Mesothelial cell of epicardium (in vitro differentiated cells): Measurements from ENCODE around the gene FHIT. TPM values are rescaled to one million over a fixed set of nuclear protein-coding genes. Genes with fewer than 3 reads are reported as not detected.
A peak's percentile ranks its signal among the peaks of the same experiment; 100 is the strongest.

Source experiments
- DNase-seq, 2 experiments: peaks; one replicate each; pipeline ENCODE4 v3.0.0; 2021; ENCODE audit warnings: low spot score in 2 of 2; ENCODE audit not compliant: unreplicated experiment in 2 of 2
- H3K27ac Mint-ChIP-seq: 2 replicates; pipeline ENCODE4 v1.8.0; 2021; ENCODE audit warnings: mixed read lengths
- H3K27me3 Mint-ChIP-seq: 2 replicates; pipeline ENCODE4 v1.8.0; 2021; ENCODE audit warnings: low read depth, mixed read lengths
- H3K36me3 Mint-ChIP-seq: 2 replicates; pipeline ENCODE4 v1.8.0; 2021; ENCODE audit warnings: mixed read lengths
- H3K4me1 Mint-ChIP-seq: 2 replicates; pipeline ENCODE4 v1.8.0; 2021; ENCODE audit warnings: mixed read lengths
- H3K4me3 Mint-ChIP-seq: 2 replicates; pipeline ENCODE4 v1.8.0; 2021; ENCODE audit warnings: mild to moderate bottlenecking, moderate library complexity, mixed read lengths
- H3K9me3 Mint-ChIP-seq: 2 replicates; pipeline ENCODE4 v1.8.0; 2021; ENCODE audit warnings: mixed read lengths
- total RNA-seq: library from RNA; stranded (reverse); gene quantifications from 3 replicates; pipeline ENCODE4 v1.2.1, GENCODE V29; 2021
- TF ChIP-seq, protein P1 (sequence below): fragments of 200-600 bp; sonication (generic); IDR thresholded peaks from one replicate; pipeline ENCODE4 v1.5.0; 2021; ENCODE audit warnings: antibody characterized with exemption; ENCODE audit not compliant: unreplicated experiment

Gene FHIT
- total RNA-seq, 1 donor from 2014 or later: 10.7 TPM

DNA sequence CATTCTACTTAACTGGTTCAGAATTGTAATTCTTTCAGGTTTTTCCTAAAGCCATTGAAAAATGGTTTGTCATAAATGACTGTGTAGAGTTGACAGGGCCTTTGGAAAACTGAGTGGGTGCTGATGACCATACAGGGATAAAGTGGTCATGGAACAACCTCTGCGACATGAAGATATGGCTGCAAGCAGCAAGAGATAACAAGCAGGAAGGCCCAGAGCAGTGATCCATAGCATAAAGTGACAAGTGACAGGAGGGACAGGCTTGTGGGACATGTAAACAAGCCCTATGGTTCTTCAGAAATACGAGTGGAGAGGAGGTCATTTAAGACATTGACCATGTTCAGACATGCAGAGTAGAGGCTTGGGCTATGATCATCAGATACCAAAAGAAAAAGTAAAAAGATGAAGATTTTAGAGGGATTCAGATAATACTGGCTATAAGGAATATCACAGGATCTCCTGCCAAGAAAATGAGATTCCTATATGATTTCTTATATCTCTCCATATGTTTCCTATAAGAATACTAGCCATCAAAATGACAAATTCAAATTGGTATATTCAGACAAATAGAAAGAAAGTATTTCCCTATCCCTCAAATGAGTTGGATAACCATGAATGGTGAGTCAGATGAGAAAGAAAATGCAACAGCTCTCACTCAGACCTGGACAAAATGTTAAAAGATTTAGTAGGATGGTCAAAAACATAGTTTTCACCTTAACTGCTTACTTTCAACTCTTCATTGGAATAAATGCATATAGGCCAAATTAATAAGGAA lies 1373.8 kb downstream of the FHIT start:
- H3K27ac Mint-ChIP-seq: no peak overlapping the region
- no peak for DNase-seq
- TF ChIP-seq, protein P1, sequence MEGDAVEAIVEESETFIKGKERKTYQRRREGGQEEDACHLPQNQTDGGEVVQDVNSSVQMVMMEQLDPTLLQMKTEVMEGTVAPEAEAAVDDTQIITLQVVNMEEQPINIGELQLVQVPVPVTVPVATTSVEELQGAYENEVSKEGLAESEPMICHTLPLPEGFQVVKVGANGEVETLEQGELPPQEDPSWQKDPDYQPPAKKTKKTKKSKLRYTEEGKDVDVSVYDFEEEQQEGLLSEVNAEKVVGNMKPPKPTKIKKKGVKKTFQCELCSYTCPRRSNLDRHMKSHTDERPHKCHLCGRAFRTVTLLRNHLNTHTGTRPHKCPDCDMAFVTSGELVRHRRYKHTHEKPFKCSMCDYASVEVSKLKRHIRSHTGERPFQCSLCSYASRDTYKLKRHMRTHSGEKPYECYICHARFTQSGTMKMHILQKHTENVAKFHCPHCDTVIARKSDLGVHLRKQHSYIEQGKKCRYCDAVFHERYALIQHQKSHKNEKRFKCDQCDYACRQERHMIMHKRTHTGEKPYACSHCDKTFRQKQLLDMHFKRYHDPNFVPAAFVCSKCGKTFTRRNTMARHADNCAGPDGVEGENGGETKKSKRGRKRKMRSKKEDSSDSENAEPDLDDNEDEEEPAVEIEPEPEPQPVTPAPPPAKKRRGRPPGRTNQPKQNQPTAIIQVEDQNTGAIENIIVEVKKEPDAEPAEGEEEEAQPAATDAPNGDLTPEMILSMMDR: no peak
- H3K9me3 Mint-ChIP-seq: peaks cover 7% of the 10 kb centered on the region
- H3K36me3 Mint-ChIP-seq: no peaks in the 10 kb centered on the region
- peaks cover 47% of the 10 kb centered on the region for H3K27me3 Mint-ChIP-seq
- peaks cover 47% of the 10 kb centered on the region for H3K4me1 Mint-ChIP-seq
- no peak overlapping the region for H3K4me3 Mint-ChIP-seq

DNA sequence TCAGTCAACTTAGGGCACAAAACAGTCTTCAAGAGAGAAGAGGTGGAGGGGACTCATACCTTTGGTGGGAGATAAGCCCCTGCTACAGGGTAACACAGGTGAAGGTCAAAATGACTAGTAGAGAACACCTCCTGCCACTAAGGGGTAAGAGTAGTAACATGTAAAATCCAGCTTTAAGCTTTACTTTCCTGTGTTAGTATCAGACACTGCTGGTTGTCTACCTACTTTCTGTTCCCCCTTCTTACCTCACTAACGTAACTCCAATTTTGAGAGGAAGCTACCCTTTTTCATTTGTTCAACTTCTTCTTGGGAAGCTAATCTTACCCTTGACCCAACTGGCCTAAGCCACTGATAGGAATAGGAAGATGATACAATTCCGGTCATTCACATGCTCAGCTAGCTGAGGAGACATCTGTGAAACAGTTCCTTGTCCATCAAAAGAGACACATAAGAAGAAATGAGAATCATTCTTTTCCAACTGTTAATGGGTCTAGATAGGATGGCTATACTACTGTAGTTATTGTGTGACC lies 1374.7 kb downstream of the FHIT start:
- DNase-seq: no peak
- Mint-ChIP-seq H3K4me3 (no peak overlapping the region), H3K36me3 (no peaks in the 10 kb centered on the region), H3K4me1 (peaks cover 49% of the 10 kb centered on the region), H3K27me3 (peaks cover 47% of the 10 kb centered on the region), H3K27ac (no peak overlapping the region), H3K9me3 (peaks cover 7% of the 10 kb centered on the region)
- TF ChIP-seq, protein P1: no peak

DNA sequence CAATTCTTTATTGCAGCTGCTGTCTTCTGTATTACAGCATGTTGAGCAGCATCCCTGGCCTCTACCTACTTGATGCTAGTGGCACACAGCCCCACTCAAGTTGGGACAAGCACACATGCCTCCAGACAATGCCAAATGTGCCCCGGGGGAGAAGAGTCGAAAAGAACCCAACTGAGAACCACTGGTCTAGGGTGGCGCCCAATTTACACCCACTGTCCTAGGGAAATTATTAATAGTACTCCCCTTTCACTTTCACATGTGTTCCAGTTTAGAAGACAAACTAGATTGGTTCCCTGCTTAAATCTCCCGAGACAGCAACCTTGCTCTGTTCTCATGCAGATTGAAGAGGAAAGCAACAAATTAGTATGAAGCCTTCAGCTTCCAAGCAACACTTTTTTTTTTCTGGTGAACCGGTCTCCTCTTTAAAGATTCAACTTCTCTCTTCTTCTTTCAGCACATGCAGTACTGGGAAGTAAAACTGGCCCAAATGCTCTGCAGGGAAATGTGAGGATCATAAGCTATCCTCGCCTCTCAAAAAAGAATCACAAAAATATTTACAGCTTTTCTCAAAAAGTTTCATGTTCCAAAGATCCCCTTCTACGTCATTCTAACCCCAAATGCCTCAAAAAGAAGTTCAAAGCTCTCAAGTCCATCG lies 1377.5 kb downstream of the FHIT start:
- Mint-ChIP-seq H3K27ac (no peak overlapping the region), H3K4me1 (peaks cover 37% of the 10 kb centered on the region), H3K4me3 (no peak overlapping the region), H3K36me3 (no peaks in the 10 kb centered on the region), H3K27me3 (peaks cover 39% of the 10 kb centered on the region), H3K9me3 (peaks cover 12% of the 10 kb centered on the region)
- TF ChIP-seq, protein P1: no peak
- DNase-seq: no peak

DNA sequence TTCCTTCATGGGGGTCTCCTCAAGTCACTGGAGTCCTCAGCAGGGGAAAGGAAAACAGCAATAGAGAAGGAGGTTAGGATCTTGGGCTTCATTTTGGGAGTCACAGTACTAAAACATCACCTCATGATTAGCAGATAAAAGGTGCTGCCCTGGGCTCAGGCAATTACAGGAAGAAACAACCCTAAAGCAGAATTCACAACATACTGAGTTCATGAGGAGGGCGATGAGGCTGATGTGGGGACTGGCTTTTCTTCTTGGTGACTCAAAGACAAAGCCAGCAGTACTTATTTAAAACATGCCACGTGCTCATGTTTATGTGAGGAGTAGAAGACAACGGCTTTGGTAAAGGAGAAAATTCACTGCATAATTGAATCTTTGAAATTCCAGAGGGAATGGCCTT lies 1379.1 kb downstream of the FHIT start:
- Mint-ChIP-seq H3K27ac (no peak overlapping the region), H3K9me3 (peaks cover 12% of the 10 kb centered on the region), H3K4me1 (peaks cover 26% of the 10 kb centered on the region), H3K36me3 (no peaks in the 10 kb centered on the region), H3K27me3 (peaks cover 39% of the 10 kb centered on the region), H3K4me3 (no peak overlapping the region)
- DNase-seq: no peak
- TF ChIP-seq, protein P1: no peak

DNA sequence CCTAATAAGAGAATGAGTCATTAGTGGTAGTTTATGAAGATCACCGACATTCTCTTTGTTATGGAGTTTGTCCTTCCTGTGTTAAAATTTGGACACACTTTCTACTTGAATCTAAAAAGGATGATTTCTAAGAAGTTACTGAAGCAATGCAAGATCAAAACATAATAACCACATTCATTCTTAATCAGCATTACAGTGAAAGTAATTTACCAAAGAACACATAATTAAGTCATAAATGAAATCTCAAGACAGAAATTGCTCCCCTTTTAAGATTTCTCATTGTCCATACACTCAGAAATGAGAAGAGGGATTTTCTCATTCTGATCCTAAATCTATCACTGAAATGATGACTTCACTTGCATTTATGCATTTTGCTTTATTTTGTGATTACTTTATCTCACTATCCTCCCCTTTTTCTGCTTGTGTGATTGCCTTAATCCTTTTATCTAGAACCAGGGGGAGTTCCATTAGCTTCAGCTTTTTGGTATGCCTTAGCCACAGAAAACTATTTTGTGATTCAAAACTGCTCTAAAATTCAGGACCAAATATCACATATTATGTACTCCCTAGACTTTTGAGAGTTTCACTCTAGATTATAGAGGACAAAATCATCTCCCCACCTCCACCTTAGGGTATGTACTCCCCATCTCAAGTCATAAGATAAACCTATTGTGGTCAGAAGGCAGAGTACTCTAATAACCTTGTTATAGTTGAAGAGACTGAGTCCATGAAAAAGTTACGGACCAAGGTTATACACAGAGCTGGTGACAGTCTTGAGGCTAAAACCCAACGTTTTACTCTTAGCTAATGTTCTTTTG lies 1383.9 kb downstream of the FHIT start:
- H3K4me3 Mint-ChIP-seq: no peak overlapping the region
- no peak for DNase-seq
- peaks cover 11% of the 10 kb centered on the region for H3K9me3 Mint-ChIP-seq
- H3K36me3 Mint-ChIP-seq: no peaks in the 10 kb centered on the region
- peak overlapping the region; percentile 2 for H3K27ac Mint-ChIP-seq
- H3K27me3 Mint-ChIP-seq: peaks cover 29% of the 10 kb centered on the region
- TF ChIP-seq, protein P1: no peak
- H3K4me1 Mint-ChIP-seq: peaks cover 17% of the 10 kb centered on the region
